ENCODE results near the gene MYO5C. TPM values are rescaled to one million over a fixed set of nuclear protein-coding genes. Genes with fewer than 3 reads are reported as not detected.
"Not testable (repeated sequence)": the region's sequence is repeated elsewhere in the genome, so short reads cannot be mapped to it uniquely, and the experiment has no call there.

MYO5C gene
- polyA plus RNA-seq, 4 donors, result 2.4 to 17.9 (median 6.8) TPM

DNA sequence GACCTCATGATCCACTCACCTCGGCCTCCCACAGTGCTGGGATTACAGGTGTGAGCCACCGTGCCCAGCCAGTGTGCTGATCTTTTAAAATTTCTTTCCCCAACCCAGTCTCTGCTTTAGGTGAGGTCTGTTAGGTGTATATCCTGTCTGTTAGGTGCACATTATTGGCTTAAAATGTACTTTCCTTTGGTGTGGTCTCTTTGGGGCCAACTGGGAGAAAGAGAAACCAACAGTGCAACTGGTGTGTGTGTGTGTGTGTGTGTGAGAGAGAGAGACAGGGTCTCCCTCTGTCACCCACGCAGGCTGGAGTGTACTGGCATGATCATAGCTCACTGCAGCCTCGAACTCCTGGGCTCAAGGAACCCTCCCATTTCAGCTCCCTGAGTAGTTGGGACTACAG is 54.1 kb downstream of the MYO5C start:
- FAIRE-seq (no peak), DNase-seq (no peak)
- Histone ChIP-seq H3K36me3 (ENCODE audit: control insufficient read depth in 3 of 3, insufficient read depth in 2 of 3, low read depth in 1 of 3, low read length in 3 of 3) (peaks cover 0 to 45% (median 2%) of the 10 kb centered on the region in 3 donors), H3K4me3 (ENCODE audit: low read depth in 1 of 3, low read length in 3 of 3) (no peak overlapping the region), H3K27ac (ENCODE audit: low read depth in 1 of 3, low read length in 2 of 3) (no peak overlapping the region), H3K27me3 (ENCODE audit: control insufficient read depth in 3 of 3, insufficient read depth in 3 of 3, low read length in 3 of 3) (no peaks in the 10 kb centered on the region), H3K4me1 (ENCODE audit: control insufficient read depth in 3 of 3, insufficient read depth in 2 of 3, low read depth in 1 of 3, low read length in 2 of 3) (no peaks in the 10 kb centered on the region), H3K9me3 (ENCODE audit: control insufficient read depth in 2 of 2, insufficient read depth in 1 of 2, low read depth in 1 of 2, low read length in 1 of 2) (no peaks in the 10 kb centered on the region)
- WGBS, 3 donors, result 83 to 89% (median 84%) methylated on average over 4 of the region's 4 CpGs

DNA sequence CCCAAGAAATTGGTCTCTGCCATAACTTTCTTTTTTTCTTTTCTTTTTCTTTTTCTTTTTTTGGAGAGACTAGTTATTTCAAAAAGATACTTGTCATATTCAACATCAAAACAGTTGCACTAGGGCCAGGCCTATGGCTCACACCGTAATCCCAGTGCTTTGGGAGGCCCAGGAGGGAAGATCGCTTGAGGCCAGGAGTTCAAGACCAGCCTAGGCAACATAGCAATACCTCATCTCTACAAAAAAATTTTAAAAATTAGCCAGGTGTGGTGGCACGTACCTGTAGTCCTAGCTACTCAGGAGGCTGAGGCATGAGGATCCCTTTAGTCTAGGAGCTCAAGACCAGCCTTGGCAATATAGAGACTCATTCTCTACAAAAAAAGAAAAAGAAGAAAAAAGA is 55.4 kb downstream of the MYO5C start:
- Histone ChIP-seq H3K4me1 (ENCODE audit: control insufficient read depth in 3 of 3, insufficient read depth in 2 of 3, low read depth in 1 of 3, low read length in 2 of 3) (no peaks in the 10 kb centered on the region), H3K27me3 (ENCODE audit: control insufficient read depth in 3 of 3, insufficient read depth in 3 of 3, low read length in 3 of 3) (no peaks in the 10 kb centered on the region), H3K27ac (ENCODE audit: low read depth in 1 of 3, low read length in 2 of 3) (no peak overlapping the region), H3K36me3 (ENCODE audit: control insufficient read depth in 3 of 3, insufficient read depth in 2 of 3, low read depth in 1 of 3, low read length in 3 of 3) (peaks cover 0 to 39% (median 2%) of the 10 kb centered on the region in 3 donors), H3K9me3 (ENCODE audit: control insufficient read depth in 2 of 2, insufficient read depth in 1 of 2, low read depth in 1 of 2, low read length in 1 of 2) (no peaks in the 10 kb centered on the region), H3K4me3 (ENCODE audit: low read depth in 1 of 3, low read length in 3 of 3) (no peak overlapping the region)
- DNase-seq (no peak), FAIRE-seq (no peak)
- 95 to 99% (median 99%) methylated on average over 3 of the region's 3 CpGs for WGBS, 3 donors

DNA sequence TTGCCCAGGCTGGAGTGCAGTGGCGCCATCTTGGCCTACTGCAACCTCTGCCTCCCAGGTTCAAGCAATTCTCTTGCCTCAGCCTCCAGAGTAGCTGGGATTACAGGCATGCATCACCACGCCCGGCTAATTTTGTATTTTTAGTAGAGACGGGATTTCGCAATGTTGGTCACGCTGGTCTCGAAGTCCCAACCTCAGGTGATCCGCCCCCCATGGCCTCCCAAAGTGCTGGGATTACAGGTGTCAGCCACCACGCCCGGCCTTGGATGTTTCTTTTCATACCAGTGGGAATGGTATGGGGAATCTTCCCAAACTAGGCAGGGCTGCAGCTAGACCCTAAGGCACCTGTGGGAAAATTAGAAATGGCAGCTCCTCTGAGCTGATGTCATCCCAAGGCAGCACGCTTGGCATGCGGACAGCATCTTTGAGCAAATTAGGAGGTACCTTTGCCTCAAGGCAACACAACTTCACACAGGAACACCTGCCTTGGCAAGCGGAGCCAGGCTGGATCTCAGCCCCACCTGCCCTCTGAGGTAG is 56.5 kb downstream of the MYO5C start:
- peaks cover 0 to 38% (median 0%) of the 10 kb centered on the region in 3 donors for H3K36me3 ChIP-seq (ENCODE audit: control insufficient read depth in 3 of 3, insufficient read depth in 2 of 3, low read depth in 1 of 3, low read length in 3 of 3)
- H3K27ac ChIP-seq (ENCODE audit: low read depth in 1 of 3, low read length in 2 of 3); H3K4me1 ChIP-seq (ENCODE audit: control insufficient read depth in 3 of 3, insufficient read depth in 2 of 3, low read depth in 1 of 3, low read length in 2 of 3); H3K9me3 ChIP-seq (ENCODE audit: control insufficient read depth in 2 of 2, insufficient read depth in 1 of 2, low read depth in 1 of 2, low read length in 1 of 2); FAIRE-seq; DNase-seq; H3K27me3 ChIP-seq (ENCODE audit: control insufficient read depth in 3 of 3, insufficient read depth in 3 of 3, low read length in 3 of 3); H3K4me3 ChIP-seq (ENCODE audit: low read depth in 1 of 3, low read length in 3 of 3): not testable (repeated sequence)
- WGBS, 3 donors, result 95 to 97% (median 96%) methylated on average over 13 of the region's 13 CpGs

DNA sequence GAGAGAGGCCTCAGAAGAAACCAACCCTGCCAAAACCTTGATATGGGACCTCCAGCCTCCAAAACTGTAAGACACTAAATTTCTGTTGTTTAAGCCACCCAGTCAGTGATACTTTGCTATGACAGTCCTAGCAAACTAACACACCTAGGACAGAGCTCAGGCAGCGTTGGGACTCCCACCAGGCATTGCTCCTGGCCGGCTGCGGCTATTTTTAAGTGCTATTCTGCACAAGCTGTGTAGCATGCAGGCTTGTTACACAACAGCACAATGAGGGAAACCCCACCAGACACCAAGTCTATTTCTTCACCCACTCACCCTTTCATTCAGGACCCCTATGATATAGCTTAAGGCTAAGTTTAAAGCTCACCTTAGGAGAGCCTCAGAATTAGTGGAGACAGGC is 57.5 kb downstream of the MYO5C start:
- Histone ChIP-seq H3K27ac (ENCODE audit: low read depth in 1 of 3, low read length in 2 of 3) (no peak overlapping the region), H3K4me3 (ENCODE audit: low read depth in 1 of 3, low read length in 3 of 3) (no peak overlapping the region), H3K27me3 (ENCODE audit: control insufficient read depth in 3 of 3, insufficient read depth in 3 of 3, low read length in 3 of 3) (no peaks in the 10 kb centered on the region), H3K9me3 (ENCODE audit: control insufficient read depth in 2 of 2, insufficient read depth in 1 of 2, low read depth in 1 of 2, low read length in 1 of 2) (no peaks in the 10 kb centered on the region), H3K4me1 (ENCODE audit: control insufficient read depth in 3 of 3, insufficient read depth in 2 of 3, low read depth in 1 of 3, low read length in 2 of 3) (no peaks in the 10 kb centered on the region), H3K36me3 (ENCODE audit: control insufficient read depth in 3 of 3, insufficient read depth in 2 of 3, low read depth in 1 of 3, low read length in 3 of 3) (peaks cover 0 to 31% (median 0%) of the 10 kb centered on the region in 3 donors)
- FAIRE-seq, result no peak
- 96 to 98% (median 96%) methylated on average over 3 of the region's 3 CpGs for WGBS, 3 donors
- DNase-seq, result no peak

DNA sequence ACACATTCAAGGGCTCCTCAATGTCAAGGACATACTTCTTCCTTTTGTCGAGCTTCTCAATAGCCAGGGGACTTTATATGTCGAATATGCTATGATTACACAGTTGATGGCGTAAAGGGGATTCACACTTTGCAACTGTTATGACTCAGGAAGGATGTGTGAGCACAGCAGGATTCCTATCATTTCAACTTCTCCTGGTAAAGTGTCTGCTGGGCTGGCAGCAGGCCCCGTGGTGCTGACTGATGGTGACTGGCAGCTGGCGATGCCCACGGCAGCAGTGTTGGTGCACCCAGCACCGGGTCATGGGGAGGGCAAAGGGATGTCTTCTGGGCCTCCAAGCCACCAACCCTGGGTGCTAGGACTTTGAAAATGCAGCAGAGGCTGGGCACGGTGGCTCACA is 59.6 kb downstream of the MYO5C start:
- H3K4me3 ChIP-seq (ENCODE audit: low read depth in 1 of 3, low read length in 3 of 3), result no peak overlapping the region
- no peaks in the 10 kb centered on the region for H3K4me1 ChIP-seq (ENCODE audit: control insufficient read depth in 3 of 3, insufficient read depth in 2 of 3, low read depth in 1 of 3, low read length in 2 of 3)
- H3K27ac ChIP-seq (ENCODE audit: low read depth in 1 of 3, low read length in 2 of 3), result no peak overlapping the region
- no peaks in the 10 kb centered on the region for H3K9me3 ChIP-seq (ENCODE audit: control insufficient read depth in 2 of 2, insufficient read depth in 1 of 2, low read depth in 1 of 2, low read length in 1 of 2)
- peaks cover 0 to 27% (median 0%) of the 10 kb centered on the region in 3 donors for H3K36me3 ChIP-seq (ENCODE audit: control insufficient read depth in 3 of 3, insufficient read depth in 2 of 3, low read depth in 1 of 3, low read length in 3 of 3)
- DNase-seq, result no peak
- no peak for FAIRE-seq
- 86 to 90% (median 86%) methylated on average over 8 of the region's 8 CpGs for WGBS, 3 donors
- H3K27me3 ChIP-seq (ENCODE audit: control insufficient read depth in 3 of 3, insufficient read depth in 3 of 3, low read length in 3 of 3), result no peaks in the 10 kb centered on the region

DNA sequence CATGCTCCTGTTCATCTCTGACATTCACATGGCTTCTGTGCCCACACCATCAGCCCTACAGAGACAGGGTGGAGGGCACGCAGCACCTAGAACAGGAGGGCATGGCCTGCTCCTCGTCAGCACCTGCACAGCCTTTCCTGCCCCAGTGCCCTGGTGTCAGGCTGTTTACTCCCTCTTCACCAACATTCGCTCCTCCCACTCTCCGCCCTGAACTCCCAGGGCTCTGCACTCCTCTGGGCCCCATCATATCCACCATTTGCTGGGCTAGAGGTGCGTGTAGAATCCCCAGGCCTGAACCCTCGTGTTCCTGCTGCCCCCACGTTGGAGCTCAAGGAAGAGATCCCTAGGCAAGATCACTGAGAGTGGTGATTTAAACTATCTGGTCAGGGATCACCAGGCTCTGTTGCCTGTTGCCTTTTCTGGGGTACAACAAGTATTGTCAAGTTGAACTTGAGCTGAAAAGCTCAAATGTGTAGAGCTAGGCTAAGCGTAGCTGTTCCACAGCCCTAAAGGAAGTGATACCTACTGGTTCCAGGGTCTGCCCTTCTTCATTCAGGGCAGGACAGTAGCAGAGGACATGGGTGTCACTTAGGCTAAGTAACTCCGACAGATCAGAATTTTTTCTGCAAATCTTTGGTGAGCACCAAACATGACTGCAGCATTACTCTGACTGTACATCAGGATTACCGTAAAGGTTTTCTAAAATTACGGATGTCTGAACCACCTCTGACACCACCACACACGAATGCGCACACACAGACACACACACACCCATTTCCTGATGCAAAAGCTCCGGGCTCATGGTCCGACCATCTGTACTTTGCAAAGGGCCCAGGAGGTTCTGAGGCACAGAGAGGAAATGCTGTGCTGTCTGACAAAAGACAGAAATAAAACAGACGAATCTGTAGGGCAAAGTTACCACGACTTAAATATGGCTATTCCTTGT is 60.7 kb downstream of the MYO5C start:
- 58 to 74% (median 62%) methylated on average over 17 of the region's 17 CpGs for WGBS, 3 donors
- Histone ChIP-seq H3K36me3 (ENCODE audit: control insufficient read depth in 3 of 3, insufficient read depth in 2 of 3, low read depth in 1 of 3, low read length in 3 of 3) (peaks cover 0 to 28% (median 0%) of the 10 kb centered on the region in 3 donors), H3K4me3 (ENCODE audit: low read depth in 1 of 3, low read length in 3 of 3) (no peak overlapping the region), H3K9me3 (ENCODE audit: control insufficient read depth in 2 of 2, insufficient read depth in 1 of 2, low read depth in 1 of 2, low read length in 1 of 2) (no peaks in the 10 kb centered on the region), H3K4me1 (ENCODE audit: control insufficient read depth in 3 of 3, insufficient read depth in 2 of 3, low read depth in 1 of 3, low read length in 2 of 3) (no peaks in the 10 kb centered on the region), H3K27me3 (ENCODE audit: control insufficient read depth in 3 of 3, insufficient read depth in 3 of 3, low read length in 3 of 3) (no peaks in the 10 kb centered on the region), H3K27ac (ENCODE audit: low read depth in 1 of 3, low read length in 2 of 3) (peak overlapping the region in 1 of 3 donors; percentile 4)
- no peak for FAIRE-seq
- no peak for DNase-seq

DNA sequence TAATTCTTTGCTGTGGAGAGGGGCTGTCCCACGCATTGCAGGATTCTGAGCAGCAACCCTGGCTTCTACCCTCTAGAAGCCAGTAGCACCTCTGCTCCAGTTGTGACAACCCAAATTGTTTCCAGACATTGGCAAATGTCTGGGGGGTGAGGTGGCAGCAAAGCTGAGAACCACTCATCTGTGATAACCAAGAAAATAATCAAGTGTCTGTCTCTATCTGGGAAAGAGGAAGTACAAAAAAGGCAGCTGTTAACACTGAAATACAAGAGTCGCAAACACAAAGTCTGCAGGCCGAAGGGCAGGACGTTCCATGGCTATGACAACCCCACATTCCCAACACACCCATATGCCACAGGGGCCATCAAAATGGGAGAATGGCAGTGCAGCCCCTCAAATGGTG is 62.2 kb downstream of the MYO5C start:
- DNase-seq (no peak), FAIRE-seq (no peak)
- no peaks in the 10 kb centered on the region for H3K27me3 ChIP-seq (ENCODE audit: control insufficient read depth in 3 of 3, insufficient read depth in 3 of 3, low read length in 3 of 3)
- H3K27ac ChIP-seq (ENCODE audit: low read depth in 1 of 3, low read length in 2 of 3), result peak overlapping the region in 1 of 3 donors; percentile 53
- WGBS, 3 donors, result 51 to 65% (median 61%) methylated on average over 4 of the region's 4 CpGs
- no peaks in the 10 kb centered on the region for H3K9me3 ChIP-seq (ENCODE audit: control insufficient read depth in 2 of 2, insufficient read depth in 1 of 2, low read depth in 1 of 2, low read length in 1 of 2)
- peaks cover 0 to 22% (median 0%) of the 10 kb centered on the region in 3 donors for H3K36me3 ChIP-seq (ENCODE audit: control insufficient read depth in 3 of 3, insufficient read depth in 2 of 3, low read depth in 1 of 3, low read length in 3 of 3)
- H3K4me1 ChIP-seq (ENCODE audit: control insufficient read depth in 3 of 3, insufficient read depth in 2 of 3, low read depth in 1 of 3, low read length in 2 of 3), result no peaks in the 10 kb centered on the region
- H3K4me3 ChIP-seq (ENCODE audit: low read depth in 1 of 3, low read length in 3 of 3), result no peak overlapping the region

DNA sequence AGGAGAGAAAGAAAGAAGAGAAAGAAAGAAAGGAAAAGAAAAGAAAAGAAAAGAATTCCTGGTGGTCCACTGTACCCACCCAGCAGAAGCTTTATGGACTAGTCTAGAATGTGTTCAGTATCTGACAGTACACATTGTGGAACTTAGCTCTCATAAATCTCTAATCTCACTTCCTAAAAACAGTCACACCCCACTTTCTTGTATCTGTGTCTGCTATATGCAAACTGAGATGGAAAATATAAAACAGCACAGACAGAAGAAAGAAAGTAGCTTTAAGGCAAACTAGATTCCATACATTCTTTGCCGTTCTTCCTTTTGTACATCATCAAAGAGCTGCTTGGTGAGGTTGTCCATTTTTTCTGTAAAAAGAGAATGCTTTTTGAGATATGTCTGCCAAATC is 63.3 kb downstream of the MYO5C start:
- H3K27ac ChIP-seq (ENCODE audit: low read depth in 1 of 3, low read length in 2 of 3), result no peak overlapping the region

More for the DNA sequence above, 63.3 kb downstream of the MYO5C start:
- Histone ChIP-seq H3K27me3 (ENCODE audit: control insufficient read depth in 3 of 3, insufficient read depth in 3 of 3, low read length in 3 of 3) (no peaks in the 10 kb centered on the region), H3K4me3 (ENCODE audit: low read depth in 1 of 3, low read length in 3 of 3) (no peak overlapping the region), H3K4me1 (ENCODE audit: control insufficient read depth in 3 of 3, insufficient read depth in 2 of 3, low read depth in 1 of 3, low read length in 2 of 3) (no peaks in the 10 kb centered on the region), H3K36me3 (ENCODE audit: control insufficient read depth in 3 of 3, insufficient read depth in 2 of 3, low read depth in 1 of 3, low read length in 3 of 3) (peaks cover 0 to 17% (median 0%) of the 10 kb centered on the region in 3 donors), H3K9me3 (ENCODE audit: control insufficient read depth in 2 of 2, insufficient read depth in 1 of 2, low read depth in 1 of 2, low read length in 1 of 2) (no peaks in the 10 kb centered on the region)
- DNase-seq, result no peak
- no peak for FAIRE-seq
- 49 to 89% (median 74%) methylated on average over 1 of the region's 1 CpG for WGBS, 3 donors
